Chondrocyte (in vitro differentiated cells): ENCODE data around the gene GRPR. TPM values are rescaled to one million over a fixed set of nuclear protein-coding genes. Genes with fewer than 3 reads are reported as not detected.
"Not testable (repeated sequence)": the region's sequence is repeated elsewhere in the genome, so short reads cannot be mapped to it uniquely, and the experiment has no call there.

Experiments used
- DNase-seq: peaks from one replicate; pipeline ENCODE4 v3.0.0; 2021; ENCODE audit warnings: mixed read lengths, low spot score
- H3K27ac Mint-ChIP-seq: one replicate; pipeline ENCODE4 v1.8.0; 2021; ENCODE audit warnings: mild to moderate bottlenecking, moderate library complexity, mixed read lengths; ENCODE audit not compliant: unreplicated experiment
- H3K27me3 Mint-ChIP-seq: 2 replicates; pipeline ENCODE4 v1.8.0; 2021; ENCODE audit warnings: low read depth, mixed read lengths
- H3K36me3 Mint-ChIP-seq: 2 replicates; pipeline ENCODE4 v1.8.0; 2021; ENCODE audit warnings: low read depth, mixed read lengths
- H3K4me1 Mint-ChIP-seq: 2 replicates; pipeline ENCODE4 v1.8.0; 2021; ENCODE audit warnings: low read depth, mild to moderate bottlenecking, mixed read lengths
- H3K4me3 Mint-ChIP-seq: one replicate; pipeline ENCODE4 v1.8.0; 2021; ENCODE audit warnings: mild to moderate bottlenecking, moderate library complexity, mixed read lengths; ENCODE audit not compliant: unreplicated experiment
- H3K9me3 Mint-ChIP-seq: 2 replicates; pipeline ENCODE4 v1.8.0; 2021; ENCODE audit warnings: low read depth, mixed read lengths
- total RNA-seq: library from RNA; stranded (reverse); gene quantifications from 3 replicates; pipeline ENCODE4 v1.2.1, GENCODE V29; 2021
- TF ChIP-seq, protein P1 (sequence below): fragments of 200-600 bp; sonication (generic); IDR thresholded peaks from 2 replicates; pipeline ENCODE4 v1.5.0; 2021; ENCODE audit warnings: antibody characterized with exemption, mild to moderate bottlenecking, moderate library complexity

Gene GRPR
- total RNA-seq, 1 donor from 2014 or later = 0.17 TPM

- Mint-ChIP-seq H3K27me3 (no peaks in the 10 kb centered on the region), H3K4me3 (no peak overlapping the region), H3K4me1 (no peaks in the 10 kb centered on the region), H3K27ac (no peak overlapping the region), H3K9me3 (peaks cover 5% of the 10 kb centered on the region), H3K36me3 (peaks cover 2% of the 10 kb centered on the region)
- TF ChIP-seq, protein P1, sequence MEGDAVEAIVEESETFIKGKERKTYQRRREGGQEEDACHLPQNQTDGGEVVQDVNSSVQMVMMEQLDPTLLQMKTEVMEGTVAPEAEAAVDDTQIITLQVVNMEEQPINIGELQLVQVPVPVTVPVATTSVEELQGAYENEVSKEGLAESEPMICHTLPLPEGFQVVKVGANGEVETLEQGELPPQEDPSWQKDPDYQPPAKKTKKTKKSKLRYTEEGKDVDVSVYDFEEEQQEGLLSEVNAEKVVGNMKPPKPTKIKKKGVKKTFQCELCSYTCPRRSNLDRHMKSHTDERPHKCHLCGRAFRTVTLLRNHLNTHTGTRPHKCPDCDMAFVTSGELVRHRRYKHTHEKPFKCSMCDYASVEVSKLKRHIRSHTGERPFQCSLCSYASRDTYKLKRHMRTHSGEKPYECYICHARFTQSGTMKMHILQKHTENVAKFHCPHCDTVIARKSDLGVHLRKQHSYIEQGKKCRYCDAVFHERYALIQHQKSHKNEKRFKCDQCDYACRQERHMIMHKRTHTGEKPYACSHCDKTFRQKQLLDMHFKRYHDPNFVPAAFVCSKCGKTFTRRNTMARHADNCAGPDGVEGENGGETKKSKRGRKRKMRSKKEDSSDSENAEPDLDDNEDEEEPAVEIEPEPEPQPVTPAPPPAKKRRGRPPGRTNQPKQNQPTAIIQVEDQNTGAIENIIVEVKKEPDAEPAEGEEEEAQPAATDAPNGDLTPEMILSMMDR = no peak
- no peak for DNase-seq
Observed at GRCh38 chrX:16140983-16141382, 17.6 kb downstream of the GRPR start.

- Mint-ChIP-seq H3K4me1 (no peaks in the 10 kb centered on the region), H3K36me3 (peaks cover 2% of the 10 kb centered on the region), H3K4me3 (no peak overlapping the region), H3K27me3 (no peaks in the 10 kb centered on the region), H3K27ac (no peak overlapping the region), H3K9me3 (peaks cover 5% of the 10 kb centered on the region)
- TF ChIP-seq, protein P1 = no peak
- no peak for DNase-seq
Observed at GRCh38 chrX:16141422-16142245, 18.3 kb downstream of the GRPR start.

DNA sequence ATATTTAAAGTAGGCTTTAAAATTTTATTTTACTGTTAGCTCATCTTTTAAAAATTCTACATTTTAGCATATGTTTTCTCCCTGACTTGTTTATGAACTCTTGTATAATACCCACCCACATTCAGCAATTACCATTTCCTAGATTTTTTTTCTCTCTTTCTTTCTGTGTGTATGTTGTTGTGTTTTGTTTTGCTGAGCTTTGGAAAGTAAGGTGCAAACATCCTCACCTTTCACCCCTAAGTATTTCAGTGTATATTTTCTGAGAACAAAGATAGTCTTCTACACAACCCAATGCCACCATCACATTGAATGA is 18.8 kb downstream of the GRPR start:
- H3K36me3 Mint-ChIP-seq = peaks cover 2% of the 10 kb centered on the region
- TF ChIP-seq, protein P1 = no peak
- H3K9me3 Mint-ChIP-seq = peaks cover 5% of the 10 kb centered on the region
- no peak for DNase-seq
- H3K27me3 Mint-ChIP-seq = no peaks in the 10 kb centered on the region
- no peak overlapping the region for H3K27ac Mint-ChIP-seq
- H3K4me3 Mint-ChIP-seq = no peak overlapping the region
- no peaks in the 10 kb centered on the region for H3K4me1 Mint-ChIP-seq

- DNase-seq = no peak
Observed at GRCh38 chrX:16143968-16144367, 20.6 kb downstream of the GRPR start.

GRCh38 chrX:16144420-16144819 is 21.1 kb downstream of the GRPR start:
- DNase-seq = no peak
- peaks cover 5% of the 10 kb centered on the region for H3K9me3 Mint-ChIP-seq
- no peaks in the 10 kb centered on the region for H3K4me1 Mint-ChIP-seq
- H3K4me3 Mint-ChIP-seq = no peak overlapping the region
- no peak overlapping the region for H3K27ac Mint-ChIP-seq
- peaks cover 2% of the 10 kb centered on the region for H3K36me3 Mint-ChIP-seq
- no peaks in the 10 kb centered on the region for H3K27me3 Mint-ChIP-seq
- TF ChIP-seq, protein P1 = no peak

More at GRCh38 chrX:16143968-16144367, 20.6 kb downstream of the GRPR start:
- peaks cover 5% of the 10 kb centered on the region for H3K9me3 Mint-ChIP-seq
- peaks cover 2% of the 10 kb centered on the region for H3K36me3 Mint-ChIP-seq
- H3K27me3 Mint-ChIP-seq = no peaks in the 10 kb centered on the region
- TF ChIP-seq, protein P1 = no peak
- no peak overlapping the region for H3K27ac Mint-ChIP-seq
- H3K4me1 Mint-ChIP-seq = no peaks in the 10 kb centered on the region
- no peak overlapping the region for H3K4me3 Mint-ChIP-seq

- not testable (repeated sequence) for H3K36me3 Mint-ChIP-seq, DNase-seq, H3K4me1 Mint-ChIP-seq
Observed at GRCh38 chrX:16145093-16145492, 21.7 kb downstream of the GRPR start.

More at GRCh38 chrX:16145093-16145492, 21.7 kb downstream of the GRPR start:
- not testable (repeated sequence) for H3K4me3 Mint-ChIP-seq, H3K27me3 Mint-ChIP-seq, H3K27ac Mint-ChIP-seq, H3K9me3 Mint-ChIP-seq
